AG04450 (cell line): ENCODE measurements around the gene GLRX. TPM values are rescaled to one million over a fixed set of nuclear protein-coding genes. Genes with fewer than 3 reads are reported as not detected.
"Not testable (repeated sequence)": the region's sequence is repeated elsewhere in the genome, so short reads cannot be mapped to it uniquely, and the experiment has no call there.

Source experiments
- CTCF ChIA-PET: fragments of 300-600, 350-600 bp; formaldehyde crosslinking; extraction: SDS; loops from one replicate; lab custom pipeline; 2022; ENCODE audit warnings: antibody characterized with exemption, inconsistent platforms; lab: Charles Lee
- POLR2A ChIA-PET: fragments of 350-600 bp; formaldehyde crosslinking; extraction: SDS; loops from one replicate; lab custom pipeline; 2021; ENCODE audit warnings: antibody characterized with exemption, inconsistent platforms; lab: Yijun Ruan, JAX
- DNase-seq: peaks from one replicate; pipeline ENCODE4 v3.0.0-alpha.2; 2011; ENCODE audit warnings: low read depth, low spot score
- H3K27ac ChIP-seq: one replicate; pipeline ENCODE4 v1.5.1; 2012; ENCODE audit warnings: low read depth, low read length, control low read depth
- H3K27me3 ChIP-seq: one replicate; pipeline ENCODE4 v1.6.0; 2012; ENCODE audit warnings: low read length; ENCODE audit not compliant: control insufficient read depth, insufficient read depth
- H3K4me3 ChIP-seq: 2 replicates; pipeline ENCODE4 v1.5.1; 2011; ENCODE audit warnings: mild to moderate bottlenecking, low read depth, low read length, control low read depth
- H3K9me3 ChIP-seq: 2 replicates; pipeline ENCODE4 v1.5.1; 2012; ENCODE audit warnings: low read length; ENCODE audit not compliant: control insufficient read depth, insufficient read depth
- CTCF ChIP-seq: IDR thresholded peaks from 2 replicates; pipeline ENCODE4 v1.5.1; 2011; ENCODE audit warnings: low read depth, low read length, control low read depth, inconsistent platforms
- polyA plus RNA-seq: library from polyadenylated mRNA; depleted of rRNA; stranded (reverse); fragments of >200 nt; gene quantifications from 2 replicates; pipeline ENCODE4 v1.2.3, GENCODE V29; 2011

The GLRX gene
- polyA plus RNA-seq, 1 experiment, result 233 TPM

GRCh38 chr5:95838556-95838955, 16.0 kb upstream of the GLRX start:
- DNase-seq, result no peak
- H3K27ac ChIP-seq, result no peak overlapping the region
- no peaks in the 10 kb centered on the region for H3K27me3 ChIP-seq
- ChIA-PET POLR2A (no interaction called here), CTCF (interaction anchor here (2.0 to 2.9 kb wide), 2 partner anchors 8 to 57 kb away, joined by 9 to 13 read pairs; no protein-coding TSS in a partner anchor)
- H3K9me3 ChIP-seq, result no peaks in the 10 kb centered on the region
- no peak for TF ChIP-seq CTCF
- H3K4me3 ChIP-seq, result no peak overlapping the region

GRCh38 chr5:95838001-95838520, 15.5 kb upstream of the GLRX start:
- POLR2A ChIA-PET, result no interaction called here
- Histone ChIP-seq H3K4me3 (no peak overlapping the region), H3K27me3 (no peaks in the 10 kb centered on the region), H3K27ac (no peak overlapping the region), H3K9me3 (no peaks in the 10 kb centered on the region)
- TF ChIP-seq CTCF, result no peak
- CTCF ChIA-PET, result interaction anchor here (2.0 to 2.9 kb wide), 2 partner anchors 8 to 57 kb away, joined by 9 to 13 read pairs; no protein-coding TSS in a partner anchor
- no peak for DNase-seq

- Histone ChIP-seq H3K27me3 (no peaks in the 10 kb centered on the region), H3K9me3 (no peaks in the 10 kb centered on the region), H3K4me3 (no peak overlapping the region), H3K27ac (no peak overlapping the region)
- no peak for TF ChIP-seq CTCF
- no peak for DNase-seq
- CTCF ChIA-PET, result interaction anchor here (0.6 to 2.9 kb wide), 3 partner anchors 9 to 56 kb away, joined by 5 to 13 read pairs (median 9); no protein-coding TSS in a partner anchor
- POLR2A ChIA-PET, result no interaction called here
Measured at GRCh38 chr5:95837492-95837891, 15.0 kb upstream of the GLRX start.

- H3K9me3 ChIP-seq, H3K4me3 ChIP-seq, H3K27me3 ChIP-seq, POLR2A ChIA-PET, DNase-seq, H3K27ac ChIP-seq: not testable (repeated sequence)
- CTCF ChIA-PET, result interaction anchor here (0.6 to 2.9 kb wide), 3 partner anchors 9 to 56 kb away, joined by 5 to 13 read pairs (median 9); no protein-coding TSS in a partner anchor
Measured at GRCh38 chr5:95836971-95837370, 14.4 kb upstream of the GLRX start.

GRCh38 chr5:95836544-95836943, 14.0 kb upstream of the GLRX start:
- ChIA-PET POLR2A (no interaction called here), CTCF (interaction anchor here (2.9 kb wide), 1 partner anchor 55 kb away, joined by 13 read pairs; no protein-coding TSS in a partner anchor)
- no peak overlapping the region for H3K27ac ChIP-seq

More at GRCh38 chr5:95836544-95836943, 14.0 kb upstream of the GLRX start:
- no peak for DNase-seq
- TF ChIP-seq CTCF, result no peak
- H3K27me3 ChIP-seq, result no peaks in the 10 kb centered on the region
- H3K9me3 ChIP-seq, result no peaks in the 10 kb centered on the region
- no peak overlapping the region for H3K4me3 ChIP-seq
